Activated CD8-positive, alpha-beta T cell treated with anti-CD3 and anti-CD28 coated beads for 36 hours (primary cell): Measurements from ENCODE around the gene RETREG3. TPM values are rescaled to one million over a fixed set of nuclear protein-coding genes. Genes with fewer than 3 reads are reported as not detected.
"Not testable (repeated sequence)": the region's sequence is repeated elsewhere in the genome, so short reads cannot be mapped to it uniquely, and the experiment has no call there.

Experiments
- ATAC-seq: fragments of 200-7000 bp; cut with Tn5 transposase; one replicate; pipeline ENCODE4 v1.10.0; 2021; ENCODE audit warnings: mild to moderate bottlenecking, moderate library complexity
- CTCF ChIA-PET: fragments of 350-600 bp; sonication (Branson Sonifier 250); formaldehyde crosslinking; loops from one replicate; lab custom pipeline; 2021; ENCODE audit warnings: antibody characterized with exemption; lab: Charles Lee
- POLR2A ChIA-PET: fragments of 350-600 bp; sonication (Branson Sonifier 250); formaldehyde crosslinking; loops from one replicate; lab custom pipeline; 2021; ENCODE audit warnings: antibody characterized with exemption; lab: Charles Lee
- DNase-seq: peaks from one replicate; pipeline ENCODE4 v3.0.0-alpha.2; 2020
- H3K27ac Mint-ChIP-seq: one replicate; pipeline ENCODE4 v1.8.0; 2021; ENCODE audit warnings: mild to moderate bottlenecking, mixed read lengths
- H3K27me3 Mint-ChIP-seq: one replicate; pipeline ENCODE4 v1.8.0; 2021; ENCODE audit warnings: mixed read lengths
- H3K36me3 Mint-ChIP-seq: one replicate; pipeline ENCODE4 v1.8.0; 2021; ENCODE audit warnings: low read depth, mixed read lengths
- H3K4me1 Mint-ChIP-seq: one replicate; pipeline ENCODE4 v1.8.0; 2021; ENCODE audit warnings: low read depth, mixed read lengths
- H3K4me3 Mint-ChIP-seq: one replicate; pipeline ENCODE4 v1.8.0; 2021; ENCODE audit warnings: mild to moderate bottlenecking, moderate library complexity, mixed read lengths
- H3K9me3 Mint-ChIP-seq: one replicate; pipeline ENCODE4 v1.8.0; 2021; ENCODE audit warnings: mixed read lengths
- CTCF ChIP-seq: fragments of 200-600 bp; IDR thresholded peaks from one replicate; pipeline ENCODE4 v1.8.0; 2022; ENCODE audit warnings: antibody characterized with exemption, mild to moderate bottlenecking
- intact Hi-C: fragments of 100-400 bp; cut with micrococcal nuclease; formaldehyde crosslinking; loops from one replicate; pipeline ENCODE4 v1.10.0; 2022
- total RNA-seq, 2 experiments: library from RNA; stranded (reverse); gene quantifications; one replicate each; pipeline ENCODE4 v1.2.3, GENCODE V29; 2021

RETREG3 gene
- total RNA-seq, 2 experiments from 2014 or later: 25.0 to 28.2 TPM

GRCh38 chr17:42554250-42555121, 54.7 kb downstream of the RETREG3 start:
- Mint-ChIP-seq H3K36me3 (peaks cover 3% of the 10 kb centered on the region), H3K27me3 (no peaks in the 10 kb centered on the region), H3K9me3 (no peaks in the 10 kb centered on the region), H3K4me3 (peak overlapping the region; percentile 91), H3K4me1 (peaks cover 12% of the 10 kb centered on the region), H3K27ac (peak overlapping the region; percentile 85)
- ATAC-seq (peak; percentile 94), DNase-seq (peak; percentile 90)
- ChIA-PET CTCF (interaction anchor here (0.7 to 1.8 kb wide), 9 partner anchors 10 to 256 kb away, joined by 3 to 6 read pairs (median 3); no protein-coding TSS in a partner anchor), POLR2A (interaction anchor here (0.8 to 2.3 kb wide), 5 partner anchors 11 to 54 kb away, joined by 3 to 12 read pairs (median 4); no protein-coding TSS in a partner anchor)
- TF ChIP-seq CTCF: no peak
- intact Hi-C loops: no loop called here

DNA sequence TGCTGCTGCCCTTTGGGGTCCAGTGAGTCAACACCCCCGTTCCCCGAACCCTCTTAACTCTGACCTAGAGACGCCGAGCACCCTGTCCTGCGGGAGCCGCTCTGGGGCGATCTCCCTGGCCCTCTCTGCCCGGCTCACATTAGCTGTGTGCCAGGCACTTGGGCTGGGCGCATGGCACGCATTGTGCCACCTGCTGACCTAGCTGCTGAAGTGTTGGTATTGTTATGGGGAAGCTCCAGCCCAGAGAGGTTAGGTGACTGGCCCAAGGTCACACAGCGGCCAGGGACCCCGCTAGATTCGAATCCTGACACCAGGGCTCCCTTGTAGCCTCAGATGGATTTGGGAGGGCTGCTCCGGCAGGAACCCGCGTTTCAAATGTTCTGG, 55.3 kb downstream of the RETREG3 start:
- peaks cover 3% of the 10 kb centered on the region for H3K36me3 Mint-ChIP-seq
- TF ChIP-seq CTCF: no peak
- ATAC-seq (peak; percentile 20), DNase-seq (peak; percentile 45)
- POLR2A ChIA-PET: interaction anchor here (0.8 to 2.3 kb wide), 4 partner anchors 10 to 54 kb away, joined by 3 to 12 read pairs (median 4); no protein-coding TSS in a partner anchor
- peak overlapping the region; percentile 91 for H3K4me3 Mint-ChIP-seq
- peak overlapping the region; percentile 85 for H3K27ac Mint-ChIP-seq
- CTCF ChIA-PET: interaction anchor here (0.7 to 1.8 kb wide), 7 partner anchors 12 to 256 kb away, joined by 3 to 6 read pairs (median 3); no protein-coding TSS in a partner anchor
- no peaks in the 10 kb centered on the region for H3K27me3 Mint-ChIP-seq
- intact Hi-C loops: no loop called here
- H3K9me3 Mint-ChIP-seq: no peaks in the 10 kb centered on the region
- peaks cover 18% of the 10 kb centered on the region for H3K4me1 Mint-ChIP-seq

GRCh38 chr17:42553161-42553818, 55.9 kb downstream of the RETREG3 start:
- ChIA-PET CTCF (interaction anchor here (0.9 to 1.8 kb wide), 5 partner anchors 11 to 112 kb away, joined by 3 to 6 read pairs (median 4); no protein-coding TSS in a partner anchor), POLR2A (interaction anchor here (0.5 to 2.3 kb wide), 4 partner anchors 12 to 590 kb away, joined by 3 to 12 read pairs (median 4); no protein-coding TSS in a partner anchor)
- no peak for DNase-seq
- peak overlapping the region; percentile 91 for H3K4me3 Mint-ChIP-seq
- no peaks in the 10 kb centered on the region for H3K9me3 Mint-ChIP-seq
- H3K27me3 Mint-ChIP-seq: no peaks in the 10 kb centered on the region
- H3K27ac Mint-ChIP-seq: peak overlapping the region; percentile 20
- ATAC-seq: no peak
- no peak for TF ChIP-seq CTCF
- intact Hi-C loops: no loop called here
- H3K4me1 Mint-ChIP-seq: peaks cover 20% of the 10 kb centered on the region
- peaks cover 3% of the 10 kb centered on the region for H3K36me3 Mint-ChIP-seq

DNA sequence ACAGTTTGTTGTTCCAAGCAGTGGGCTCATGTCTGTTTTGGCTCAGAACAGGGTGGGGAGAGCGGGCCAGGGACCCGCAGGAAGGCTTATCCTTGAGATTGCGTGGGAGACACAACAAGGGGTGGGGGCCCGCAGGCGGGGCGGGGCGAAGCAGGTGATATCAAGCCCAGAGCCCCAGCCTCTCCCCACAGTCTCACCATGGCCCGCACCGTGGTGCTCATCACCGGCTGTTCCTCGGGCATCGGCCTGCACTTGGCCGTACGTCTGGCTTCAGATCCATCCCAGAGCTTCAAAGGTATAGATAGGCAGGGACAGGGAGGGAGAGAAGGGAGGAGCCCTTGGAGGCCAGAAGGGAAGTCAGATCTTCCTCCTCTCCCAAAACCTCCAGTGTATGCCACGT, 56.4 kb downstream of the RETREG3 start, which contains the start of gene HSD17B1:
Gene HSD17B1, plus strand, starts transcription at position 188 of the 400 bp plus-strand sequence. Its CDS starts 11 bp downstream, at position 199.
- Mint-ChIP-seq H3K27ac (peak within 1 kb of the TSS; percentile 85), H3K4me3 (peak within 1 kb of the TSS; percentile 91), H3K4me1 (peaks cover 22% of the 10 kb centered on the region)
- H3K36me3 Mint-ChIP-seq, H3K9me3 Mint-ChIP-seq, DNase-seq, H3K27me3 Mint-ChIP-seq, intact Hi-C loops, ATAC-seq: not testable (repeated sequence)
- ChIA-PET POLR2A (interaction anchor here (0.5 kb wide), 1 partner anchor 590 kb away, joined by 3 read pairs; no protein-coding TSS in a partner anchor), CTCF (interaction anchor here (1.0 kb wide), 1 partner anchor 111 kb away, joined by 3 read pairs; no protein-coding TSS in a partner anchor)
